Germinal center (tissue), 1 donor: ENCODE results near the gene PLEKHA8.

ENCODE experiments used
- DNase-seq: peaks from one replicate; pipeline ENCODE4 v3.0.0; 2012; ENCODE audit warnings: mixed read lengths, low spot score

The PLEKHA8 gene

GRCh38 chr7:30112103-30112713, 84.0 kb downstream of the PLEKHA8 start:
- no peak for DNase-seq

GRCh38 chr7:30113144-30113543, 84.9 kb downstream of the PLEKHA8 start:
- no peak for DNase-seq

GRCh38 chr7:30114536-30115238, 86.5 kb downstream of the PLEKHA8 start:
- no peak for DNase-seq

- DNase-seq: no peak
Observed at GRCh38 chr7:30115709-30116297, 87.6 kb downstream of the PLEKHA8 start.

DNA sequence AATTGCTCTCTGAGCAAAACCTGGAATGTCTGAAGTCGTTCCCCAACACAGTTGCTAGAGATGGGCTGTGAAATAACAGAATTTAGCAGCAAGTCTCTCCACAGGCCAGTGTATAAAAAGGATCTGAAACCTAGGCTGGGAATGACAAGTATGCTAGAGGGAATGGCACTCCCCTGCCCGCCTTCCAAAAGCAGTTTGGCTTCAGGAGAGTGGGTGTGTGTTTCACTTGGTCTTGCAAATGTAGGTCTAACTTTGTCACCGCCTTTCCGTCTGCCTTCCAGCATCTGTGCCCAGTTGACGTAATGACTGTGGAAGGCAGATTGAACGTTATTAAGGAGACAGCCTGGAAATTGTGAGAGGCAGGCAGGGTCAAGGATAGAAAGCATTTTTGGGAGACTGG, 88.6 kb downstream of the PLEKHA8 start:
- DNase-seq: no peak

DNA sequence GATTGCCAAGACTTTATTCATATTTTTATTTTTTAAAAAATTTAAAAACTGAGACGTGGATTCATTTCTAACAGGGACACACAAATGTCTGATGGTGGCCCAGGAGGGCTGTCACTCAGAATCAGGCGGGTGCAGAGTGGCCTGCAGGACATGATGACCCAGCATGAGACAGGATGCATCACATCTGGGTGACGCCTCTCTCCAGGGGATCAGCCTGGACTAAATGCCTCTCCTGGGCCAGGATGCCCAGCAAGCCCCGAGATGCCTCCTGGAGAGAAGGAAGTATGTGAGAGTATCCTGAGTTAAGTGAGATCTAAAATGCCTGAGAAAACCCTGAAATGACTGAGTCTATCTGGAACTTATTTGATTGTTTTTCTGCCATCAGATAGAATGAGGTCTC, 89.7 kb downstream of the PLEKHA8 start:
- no peak for DNase-seq

DNA sequence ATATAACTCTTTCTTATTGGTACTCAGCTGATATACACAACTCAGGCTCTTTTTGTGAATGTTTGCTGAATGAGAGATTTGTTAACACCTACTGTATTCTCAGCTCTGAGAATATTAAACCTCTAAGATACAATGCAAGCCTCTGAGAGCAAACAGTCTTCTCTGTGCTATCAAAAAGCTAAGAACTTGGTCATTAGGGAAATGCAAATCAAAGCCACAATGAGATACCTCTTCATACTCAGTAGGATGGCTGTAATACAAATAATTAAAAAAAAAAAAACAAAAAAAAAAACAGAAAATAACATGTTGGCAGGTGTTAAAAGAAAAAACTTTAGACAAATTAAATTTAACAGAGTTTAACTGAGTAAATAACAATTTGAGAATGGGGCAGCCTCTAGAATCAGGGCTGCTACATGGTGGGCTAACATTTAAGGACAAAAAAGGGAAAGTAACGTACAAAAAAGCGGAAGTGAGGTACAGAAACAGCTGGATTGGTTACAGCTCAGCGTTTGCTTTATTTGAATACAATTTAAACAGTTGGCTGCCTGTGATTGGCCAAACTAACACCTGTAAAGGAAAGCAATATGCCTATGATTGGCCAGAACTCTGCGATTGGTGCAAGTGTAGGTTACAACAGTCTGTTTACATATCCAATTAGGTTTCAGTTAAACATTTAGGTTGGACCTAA, 91.8 kb downstream of the PLEKHA8 start:
- no peak for DNase-seq

DNA sequence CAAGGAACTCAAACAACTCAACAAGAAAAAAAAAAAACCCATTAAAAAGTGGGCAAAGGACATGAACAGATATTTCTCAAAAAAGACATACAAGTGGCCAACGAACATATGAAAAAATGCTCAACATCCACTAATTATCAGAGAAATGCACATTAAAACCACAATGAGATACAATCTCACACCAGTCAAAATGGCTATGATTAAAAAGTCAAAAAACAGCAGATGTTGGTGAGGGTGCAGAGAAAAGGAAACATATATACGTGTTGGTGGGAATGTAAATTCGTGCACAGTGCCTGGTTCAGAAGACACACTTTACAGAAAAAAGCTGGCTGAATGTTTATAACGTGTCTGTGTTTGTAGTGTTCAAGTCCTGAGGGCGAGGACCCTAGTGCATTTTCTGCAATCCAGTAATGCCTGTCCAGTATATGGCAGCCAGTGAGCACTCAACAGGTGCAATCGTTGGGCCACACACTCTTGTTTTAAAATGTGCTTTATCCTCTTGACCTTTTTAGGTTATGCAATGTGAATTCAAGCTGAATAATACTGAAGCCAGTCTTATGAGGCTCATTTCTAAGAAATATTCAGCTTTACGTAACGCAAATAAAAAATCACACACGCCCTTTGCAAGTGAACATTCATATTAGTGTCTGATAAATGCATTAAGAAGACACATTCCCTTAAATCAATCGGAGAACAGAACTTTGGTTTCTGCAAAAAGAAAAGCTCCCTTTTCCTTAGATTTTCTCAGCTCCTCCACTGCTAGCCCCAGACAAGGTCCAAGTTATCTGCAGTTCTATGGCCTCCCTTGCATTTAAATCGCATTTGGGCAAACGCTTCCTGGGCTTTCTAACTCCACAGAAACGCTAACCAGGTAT, 105.8 kb downstream of the PLEKHA8 start:
- DNase-seq: no peak

DNA sequence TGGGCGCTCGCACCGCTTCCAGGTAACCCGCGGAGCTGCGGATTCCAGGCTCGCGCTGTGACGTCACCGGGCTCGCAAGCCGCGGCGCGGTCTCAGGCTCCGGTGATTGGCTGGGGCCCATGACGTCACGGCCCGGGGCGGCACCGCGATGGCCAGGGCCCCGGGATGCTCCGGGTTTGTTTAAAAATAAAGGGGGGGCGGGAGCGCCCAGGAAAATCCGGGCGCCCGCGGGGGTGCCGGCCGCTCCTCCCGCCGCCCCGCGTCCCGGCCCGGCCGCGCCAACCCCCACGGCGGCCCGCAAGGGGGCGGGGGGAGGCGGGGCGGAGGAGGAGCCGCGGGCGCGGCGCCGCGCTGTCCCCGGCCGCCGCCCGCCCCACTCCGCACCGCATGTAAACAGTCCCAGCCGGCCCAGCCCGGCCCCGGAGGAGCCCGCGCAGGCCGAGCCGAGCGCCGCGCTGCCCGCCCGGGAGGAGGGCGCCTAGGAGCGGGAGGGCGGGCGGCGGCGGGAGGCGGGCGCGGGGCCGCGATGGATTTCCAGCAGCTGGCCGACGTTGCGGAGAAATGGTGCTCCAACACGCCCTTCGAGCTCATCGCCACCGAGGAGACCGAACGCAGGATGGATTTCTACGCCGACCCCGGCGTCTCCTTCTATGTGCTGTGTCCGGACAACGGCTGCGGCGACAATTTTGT, 106.5 kb downstream of the PLEKHA8 start, which contains the start of gene MTURN:
MTURN (plus strand) TSS at position 376 of the 690 bp plus-strand sequence; CDS start at position 527, 151 bp downstream.
- peak; percentile 96 for DNase-seq

- DNase-seq: peak; percentile 71
Observed at GRCh38 chr7:30135301-30136116, 107.3 kb downstream of the PLEKHA8 start.

GRCh38 chr7:30136117-30136731, 108.0 kb downstream of the PLEKHA8 start:
- no peak for DNase-seq

- no peak for DNase-seq
Observed at GRCh38 chr7:30136743-30137485, 108.7 kb downstream of the PLEKHA8 start.

DNA sequence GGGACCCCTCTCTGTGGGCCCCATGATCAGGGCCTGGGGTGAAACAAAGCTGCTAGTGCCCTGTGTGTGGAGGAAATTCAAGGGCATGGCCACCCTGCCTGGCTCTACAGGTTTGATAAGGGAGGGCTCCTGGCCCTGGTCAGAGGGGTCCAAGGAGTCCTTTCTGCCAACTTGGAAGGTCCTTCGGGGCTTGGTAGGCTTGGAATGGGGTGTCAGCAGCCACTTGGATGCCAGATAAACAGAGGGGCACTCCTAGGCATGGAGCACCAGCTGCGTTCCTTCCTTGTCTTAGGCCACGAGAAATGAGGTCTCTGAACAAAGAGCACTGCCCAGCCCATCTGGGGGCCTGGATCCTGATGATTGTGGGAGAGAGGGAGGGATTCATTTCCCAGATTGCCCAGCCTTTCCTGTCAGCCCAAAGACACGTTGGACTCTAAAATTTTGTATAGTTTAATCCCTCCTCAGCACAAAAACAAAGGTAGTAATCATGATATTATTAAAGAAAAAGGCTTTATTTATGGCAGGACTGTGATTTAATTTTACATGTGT, 111.7 kb downstream of the PLEKHA8 start:
- no peak for DNase-seq

- DNase-seq: no peak
Observed at GRCh38 chr7:30140456-30140855, 112.2 kb downstream of the PLEKHA8 start.

DNA sequence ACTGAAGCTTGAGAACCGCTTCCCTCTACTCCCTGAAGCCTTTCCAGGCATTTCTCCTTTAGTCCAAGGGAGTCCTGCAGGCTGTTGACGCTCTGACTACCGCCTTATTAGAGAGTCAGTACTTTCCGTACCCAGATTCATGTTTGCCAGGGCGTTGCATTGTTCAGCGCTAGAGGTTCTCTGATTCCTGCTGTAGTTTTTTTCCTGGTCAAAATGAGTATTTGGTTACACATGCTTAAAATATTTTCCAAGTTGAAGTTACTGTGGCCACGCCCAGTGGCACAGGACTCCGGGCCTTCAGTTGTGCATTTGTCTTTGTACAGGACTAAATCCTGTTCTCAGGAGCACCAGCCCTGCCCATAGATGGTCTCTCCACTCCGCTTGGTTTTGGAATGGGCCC, 114.5 kb downstream of the PLEKHA8 start:
- no peak for DNase-seq

- DNase-seq: no peak
Observed at GRCh38 chr7:30143748-30144251, 115.6 kb downstream of the PLEKHA8 start.

- DNase-seq: no peak
Observed at GRCh38 chr7:30144657-30145306, 116.6 kb downstream of the PLEKHA8 start.

DNA sequence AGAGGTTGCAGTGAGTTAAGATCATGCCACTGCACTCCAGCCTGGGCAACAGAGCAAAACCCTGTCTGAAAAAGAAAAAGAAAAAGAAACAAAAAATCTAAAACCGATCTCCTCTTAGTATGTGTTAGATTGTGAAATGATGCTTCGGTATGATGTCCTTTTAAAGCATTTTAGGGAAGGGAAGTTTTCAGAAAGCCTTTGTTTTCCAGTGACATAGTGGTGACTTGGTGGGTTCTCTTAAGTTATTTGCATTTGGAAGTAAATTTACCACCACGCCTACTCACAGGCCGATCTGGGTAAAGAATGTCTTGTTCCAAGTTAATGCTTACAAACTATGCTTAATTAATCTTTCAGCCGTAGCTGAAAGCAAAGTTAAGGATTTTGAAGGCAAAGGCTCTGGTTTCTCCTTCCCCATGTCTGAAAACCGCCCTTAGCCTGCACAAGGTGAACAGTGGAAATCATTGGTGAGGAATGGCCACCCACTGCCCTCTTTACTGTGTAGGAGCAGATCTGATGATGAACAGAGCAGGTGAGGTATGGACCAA, 117.3 kb downstream of the PLEKHA8 start:
- no peak for DNase-seq
